GM21390 (cell line): ENCODE results near the gene SLK.

Experiments used
- ATAC-seq: cut with Tn5 transposase; IDR thresholded peaks from one replicate; pipeline ENCODE4 v1.9.1; 2021; ENCODE audit not compliant: unreplicated experiment

Gene SLK

DNA sequence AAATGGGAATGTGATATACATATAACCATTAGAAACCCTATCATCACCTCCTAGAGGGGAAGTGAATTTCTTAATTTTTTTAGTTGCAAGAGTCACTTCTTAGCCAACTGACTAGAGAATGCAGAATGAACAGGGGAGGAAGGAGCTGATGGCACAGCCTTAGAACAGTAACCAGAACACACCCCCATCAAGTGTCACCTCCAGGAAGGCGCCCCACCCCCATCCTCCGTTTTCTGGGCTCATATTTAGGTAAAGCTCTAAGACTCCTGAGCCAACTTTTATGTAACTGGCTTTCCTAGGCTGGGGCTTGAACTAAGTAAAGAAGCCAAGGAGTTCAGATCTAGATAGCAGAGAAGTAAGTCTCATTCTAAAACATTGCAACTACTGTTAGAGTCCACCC, 64.7 kb downstream of the SLK start:
- no peak for ATAC-seq

DNA sequence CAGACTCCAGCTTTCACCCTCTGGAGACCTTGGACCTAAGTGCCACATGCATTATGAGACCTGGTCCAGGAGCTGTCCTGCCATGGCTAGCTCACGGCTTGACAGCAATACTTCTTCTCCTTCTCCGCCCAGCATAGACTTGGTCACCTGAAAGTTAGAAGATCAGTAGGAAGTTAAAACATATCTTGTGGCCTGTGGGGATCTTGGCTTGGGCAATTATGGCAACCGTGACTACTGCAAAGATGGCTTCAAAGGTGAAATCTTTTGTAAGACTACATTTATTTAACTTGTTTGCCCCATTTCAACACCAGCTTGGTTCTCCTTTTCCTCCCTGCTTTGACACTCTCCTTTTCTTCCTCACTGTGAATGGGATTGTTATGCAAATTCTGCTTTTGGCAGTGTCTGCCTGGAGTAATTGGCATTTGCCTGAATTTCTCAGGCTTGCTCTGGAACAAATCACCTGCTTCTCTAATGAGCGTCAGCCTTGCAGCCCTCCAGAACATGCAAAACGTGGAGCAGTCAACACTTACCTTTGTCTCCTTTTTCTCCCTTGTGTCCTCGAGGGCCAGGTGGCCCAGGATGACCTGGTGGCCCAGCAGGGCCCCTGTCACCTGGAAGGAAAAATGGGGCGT, 65.3 kb downstream of the SLK start:
- ATAC-seq = no peak

DNA sequence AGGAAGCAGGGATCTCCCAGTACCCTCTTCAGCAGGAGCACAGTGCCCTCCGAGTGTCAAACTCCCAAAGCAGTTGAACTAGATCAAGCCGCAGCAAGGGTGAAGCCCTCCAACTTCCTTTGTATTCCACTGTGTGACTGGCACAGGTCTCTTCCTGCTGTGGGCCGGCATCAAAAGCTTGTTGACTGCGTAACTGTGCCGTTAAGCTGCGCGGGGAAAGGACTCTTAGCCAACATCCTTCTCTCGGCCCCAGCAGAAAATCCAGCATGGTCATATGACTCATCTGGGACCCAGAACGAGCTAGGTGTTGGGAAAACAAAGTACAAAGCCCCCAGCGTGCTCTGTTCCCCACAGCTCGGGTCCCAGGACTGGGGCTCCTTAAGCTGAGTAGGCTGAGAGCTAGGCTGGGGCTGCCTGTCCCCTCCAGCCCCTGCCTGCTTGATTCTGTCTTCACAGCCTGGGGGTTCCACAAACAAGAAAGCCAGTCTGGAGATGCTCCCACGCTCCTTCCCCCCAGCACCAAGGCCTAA, 66.5 kb downstream of the SLK start:
- ATAC-seq = no peak

DNA sequence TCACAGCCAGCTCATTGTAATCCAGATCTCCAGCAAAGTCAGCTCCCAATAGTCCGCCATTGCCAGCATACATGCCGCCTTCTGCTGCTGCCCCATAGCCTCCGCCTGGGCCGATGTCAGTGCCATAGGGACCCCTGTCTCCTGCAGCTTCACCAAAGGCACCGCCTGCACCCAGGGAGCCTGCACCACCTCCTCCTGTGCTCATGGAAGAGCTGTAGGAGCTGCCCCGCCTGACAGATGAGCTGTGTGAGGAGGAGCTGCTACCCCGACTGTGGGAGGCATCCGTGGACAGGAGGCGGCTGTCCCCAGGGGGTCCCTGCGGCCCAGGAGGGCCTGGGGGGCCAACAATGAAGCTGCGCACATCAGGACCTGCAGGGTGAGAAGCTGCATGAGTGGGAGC, 67.0 kb downstream of the SLK start:
- no peak for ATAC-seq

DNA sequence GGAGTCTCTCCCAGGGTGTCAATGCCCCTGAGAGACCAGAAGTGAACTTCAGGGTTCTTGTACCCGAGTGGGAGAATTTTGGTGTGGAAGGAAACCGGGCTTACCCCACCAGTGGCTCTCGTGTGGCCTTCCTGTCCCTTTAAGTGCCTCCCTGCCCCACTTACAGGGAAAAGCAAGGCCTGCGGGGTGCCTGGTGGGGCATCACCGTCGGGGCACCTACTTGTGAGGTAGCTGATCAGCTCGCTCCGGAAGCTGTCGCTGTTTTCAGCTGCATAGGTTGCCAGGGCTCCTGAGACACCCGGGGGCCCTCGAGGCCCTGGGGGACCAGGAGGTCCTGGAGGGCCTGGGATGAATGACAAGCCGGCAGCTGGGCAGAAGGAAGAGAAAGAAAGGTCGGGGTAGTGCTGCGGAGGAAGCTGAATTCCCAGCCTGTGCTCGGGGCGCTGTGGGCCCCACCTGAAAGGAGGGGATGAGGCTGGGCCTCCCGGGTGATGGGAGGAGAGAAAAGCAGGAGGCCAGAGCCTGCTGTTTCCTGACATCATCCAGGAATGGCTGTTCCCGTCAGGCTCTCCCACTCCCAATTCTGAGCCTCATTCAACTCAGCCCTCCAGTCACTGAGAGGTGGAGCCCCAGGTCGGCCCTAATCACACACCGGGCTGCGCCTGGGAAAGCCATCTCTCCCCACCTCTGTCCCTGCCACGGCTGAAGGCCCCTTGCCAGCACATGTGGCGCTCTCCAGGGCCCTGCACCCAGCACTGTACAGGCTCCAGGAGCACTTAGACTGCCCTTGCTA, 67.7 kb downstream of the SLK start:
- no peak for ATAC-seq

DNA sequence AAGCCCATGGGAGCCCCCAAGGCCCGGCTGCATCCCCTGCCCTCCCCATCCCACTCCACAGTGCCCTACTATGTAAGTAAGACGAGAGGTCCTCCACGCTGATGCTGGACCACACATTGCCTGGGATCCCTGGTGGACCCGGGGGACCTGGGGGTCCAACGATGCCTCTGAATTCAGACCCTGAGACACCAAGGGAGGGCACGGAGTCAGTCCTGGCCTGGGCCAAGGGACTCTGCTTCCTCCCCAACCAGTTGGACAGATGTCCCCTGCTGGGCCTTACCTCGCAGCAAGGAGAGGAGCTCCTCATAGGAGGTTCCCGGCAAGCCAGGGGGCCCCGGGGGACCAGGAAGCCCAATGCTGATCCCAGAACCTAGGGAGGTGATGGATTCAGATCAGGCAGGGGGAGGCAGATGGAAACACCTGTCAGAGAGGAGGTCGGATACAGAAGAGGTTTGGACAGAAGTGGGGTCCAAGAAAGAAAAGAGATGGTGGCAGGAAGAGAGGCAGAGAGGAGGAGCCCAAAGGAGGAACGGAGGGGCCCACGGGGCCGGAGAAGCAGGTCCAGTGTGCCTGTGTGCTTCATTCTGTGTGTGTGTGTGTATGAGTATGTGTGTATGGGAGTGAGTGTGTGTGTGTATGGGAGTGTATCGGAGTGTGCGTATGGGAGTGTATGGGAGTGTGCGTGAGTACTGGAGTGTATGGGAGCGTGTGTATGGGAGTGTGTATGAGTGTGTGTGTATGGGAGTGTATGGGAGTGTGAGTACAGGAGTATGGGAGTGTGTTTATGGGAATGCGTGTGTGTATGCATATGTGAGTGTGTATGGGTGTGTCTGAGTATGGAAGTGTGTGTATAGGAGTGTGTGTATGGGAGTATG, 68.5 kb downstream of the SLK start:
- no peak for ATAC-seq

DNA sequence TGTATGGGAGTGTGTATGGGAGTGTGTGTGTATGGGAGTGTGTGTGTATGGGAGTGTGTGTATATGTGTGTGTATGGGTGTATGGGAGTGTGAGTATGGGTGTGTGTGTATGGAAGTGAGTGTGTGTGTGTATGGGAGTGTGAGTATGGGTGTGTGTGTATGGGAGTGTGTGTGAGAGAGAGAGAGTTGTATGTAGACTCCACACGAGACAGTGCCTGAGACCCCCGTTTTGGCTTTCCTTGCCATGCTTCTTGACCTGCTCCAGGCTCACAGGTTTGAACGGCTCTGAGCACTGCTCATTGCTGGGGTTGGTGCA, 69.1 kb downstream of the SLK start:
- no peak for ATAC-seq

DNA sequence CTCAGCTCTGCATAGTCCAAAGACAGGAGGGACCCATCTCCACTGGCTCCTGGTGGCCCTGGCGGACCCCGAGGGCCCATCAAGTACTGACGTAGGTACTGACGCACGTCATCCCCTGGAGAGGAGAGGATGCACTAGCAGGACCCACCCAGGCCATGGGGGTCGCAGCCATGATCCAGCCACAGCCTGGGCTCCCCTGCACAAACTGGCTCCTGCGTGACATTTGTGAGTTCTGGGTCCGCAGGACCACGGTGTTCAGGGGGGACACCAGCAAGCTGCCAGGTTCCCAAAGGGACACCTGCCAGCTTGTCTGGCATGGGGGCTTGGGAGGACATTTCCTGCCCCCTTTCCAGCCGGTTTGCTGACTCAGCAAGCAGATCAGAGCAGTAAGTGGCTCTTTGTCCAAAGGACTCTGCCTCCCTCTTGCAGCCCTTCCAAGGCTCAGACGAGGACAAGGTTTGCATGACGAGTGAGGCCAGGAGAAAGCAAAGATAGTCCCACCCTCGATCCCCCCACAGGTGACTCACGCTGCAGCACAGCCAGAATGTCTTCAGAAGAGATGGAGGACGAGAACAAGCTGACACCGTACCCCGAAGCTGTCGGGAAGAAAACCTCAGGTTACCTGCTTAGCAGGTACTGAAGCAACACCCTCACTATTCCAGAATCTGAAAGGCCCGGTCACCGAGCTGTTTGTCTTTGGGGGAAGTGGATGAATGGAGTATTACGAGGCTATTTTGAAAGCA, 69.7 kb downstream of the SLK start:
- no peak for ATAC-seq

DNA sequence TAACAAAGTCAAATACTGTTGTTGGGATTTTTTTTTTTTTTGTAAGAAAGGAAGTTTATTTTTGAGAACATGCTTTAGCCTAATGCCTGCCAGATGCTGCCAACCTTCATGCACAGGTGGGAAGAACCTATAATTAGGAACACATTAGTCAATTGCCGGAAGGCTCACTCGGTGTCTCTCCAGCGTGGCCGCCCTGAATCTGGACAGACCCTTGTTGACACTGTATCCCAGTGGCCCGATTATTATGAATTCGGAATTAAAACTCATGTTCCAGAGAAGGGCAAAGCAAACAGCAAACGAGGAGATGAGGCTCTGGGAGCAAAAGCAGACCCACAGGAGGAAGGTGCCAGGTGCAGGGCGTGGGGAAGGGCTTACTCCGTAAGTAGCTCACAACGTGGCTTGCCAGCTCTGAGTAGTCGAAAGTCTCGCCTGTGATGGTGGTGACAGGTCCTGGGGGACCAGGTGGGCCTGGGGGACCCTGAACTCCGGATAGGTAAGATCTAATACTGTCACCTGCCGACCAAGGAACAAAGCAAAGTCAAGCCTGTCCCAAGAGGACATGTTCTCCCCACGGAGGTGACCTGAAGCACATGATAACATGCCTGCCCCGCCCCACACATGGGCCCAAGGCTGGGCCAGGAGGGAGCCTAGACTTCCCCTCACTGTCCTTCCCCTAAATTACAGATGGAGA, 70.5 kb downstream of the SLK start:
- no peak for ATAC-seq

DNA sequence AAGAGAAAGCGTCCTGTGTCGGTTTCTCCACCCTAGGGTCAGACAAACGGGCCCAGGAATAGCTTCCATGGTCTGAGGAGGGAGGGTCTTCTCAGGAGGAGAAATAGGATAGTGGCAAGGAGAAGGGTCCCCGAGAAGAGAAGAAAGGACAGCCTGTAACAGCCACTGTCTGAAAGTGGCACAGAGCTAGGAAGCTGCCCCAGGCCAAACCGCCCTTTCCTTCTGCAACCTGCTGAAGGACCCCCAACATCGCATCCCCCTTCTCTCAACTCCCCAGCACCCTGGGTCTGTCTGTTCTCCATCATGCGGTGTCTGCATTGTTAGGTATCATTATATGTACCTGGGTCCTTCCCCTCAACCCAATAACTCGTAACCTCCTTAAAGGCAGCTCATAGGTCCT, 71.6 kb downstream of the SLK start:
- no peak for ATAC-seq

DNA sequence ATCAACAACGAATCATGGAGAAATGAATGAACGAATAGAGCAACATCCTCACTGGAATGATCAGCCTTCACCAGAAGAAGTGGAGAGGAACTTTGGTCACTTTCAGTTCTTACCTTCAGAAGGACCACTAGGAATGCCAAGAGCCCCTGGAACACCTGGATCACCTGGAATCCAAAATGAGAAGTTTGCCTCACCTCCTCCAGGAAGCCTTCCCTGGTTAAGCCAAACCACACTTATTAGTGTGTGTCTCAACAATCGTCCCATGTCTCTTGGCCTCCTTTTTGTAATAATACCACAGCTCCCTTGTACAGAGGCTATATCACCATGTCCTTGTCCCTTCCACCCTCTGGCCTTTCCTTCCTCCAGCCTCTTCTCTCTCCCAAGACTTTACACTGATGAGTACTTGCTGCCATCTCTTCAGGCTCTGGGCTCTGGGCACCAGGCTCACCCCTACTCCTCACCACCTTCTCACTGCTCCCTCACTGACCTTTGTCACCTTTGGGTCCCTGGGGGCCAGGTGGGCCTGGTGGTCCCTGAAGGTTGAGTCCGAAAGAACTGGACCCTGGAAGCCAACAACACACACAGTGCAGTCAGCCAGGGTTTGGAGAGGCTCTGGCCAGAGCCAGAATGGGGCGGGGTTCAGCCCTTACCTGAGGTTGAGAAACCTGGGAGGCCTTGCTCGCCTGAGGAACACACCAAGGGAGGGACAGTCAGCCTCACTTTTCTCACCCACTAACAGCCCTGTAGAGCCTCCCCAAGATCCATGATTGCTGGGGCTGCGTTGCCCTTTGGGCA, 72.2 kb downstream of the SLK start:
- ATAC-seq = no peak

DNA sequence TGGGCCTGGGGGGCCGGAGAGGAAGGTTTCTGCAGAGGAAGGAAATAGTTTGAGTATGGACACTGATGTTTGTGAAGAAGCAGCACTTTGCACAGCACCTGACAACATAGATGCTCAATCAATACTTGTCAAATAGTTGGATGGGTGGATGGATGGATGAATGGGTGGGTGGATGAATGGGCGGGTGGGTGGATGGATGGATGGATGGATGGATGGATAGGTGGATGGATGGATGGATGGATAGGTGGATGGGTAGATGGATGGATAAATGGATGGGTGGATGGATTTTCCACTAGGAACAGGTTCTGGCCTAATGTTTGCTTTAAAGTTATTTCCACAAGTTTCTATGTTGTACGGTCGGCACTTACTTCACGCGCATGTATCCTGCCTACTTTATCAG, 73.4 kb downstream of the SLK start:
- no peak for ATAC-seq

DNA sequence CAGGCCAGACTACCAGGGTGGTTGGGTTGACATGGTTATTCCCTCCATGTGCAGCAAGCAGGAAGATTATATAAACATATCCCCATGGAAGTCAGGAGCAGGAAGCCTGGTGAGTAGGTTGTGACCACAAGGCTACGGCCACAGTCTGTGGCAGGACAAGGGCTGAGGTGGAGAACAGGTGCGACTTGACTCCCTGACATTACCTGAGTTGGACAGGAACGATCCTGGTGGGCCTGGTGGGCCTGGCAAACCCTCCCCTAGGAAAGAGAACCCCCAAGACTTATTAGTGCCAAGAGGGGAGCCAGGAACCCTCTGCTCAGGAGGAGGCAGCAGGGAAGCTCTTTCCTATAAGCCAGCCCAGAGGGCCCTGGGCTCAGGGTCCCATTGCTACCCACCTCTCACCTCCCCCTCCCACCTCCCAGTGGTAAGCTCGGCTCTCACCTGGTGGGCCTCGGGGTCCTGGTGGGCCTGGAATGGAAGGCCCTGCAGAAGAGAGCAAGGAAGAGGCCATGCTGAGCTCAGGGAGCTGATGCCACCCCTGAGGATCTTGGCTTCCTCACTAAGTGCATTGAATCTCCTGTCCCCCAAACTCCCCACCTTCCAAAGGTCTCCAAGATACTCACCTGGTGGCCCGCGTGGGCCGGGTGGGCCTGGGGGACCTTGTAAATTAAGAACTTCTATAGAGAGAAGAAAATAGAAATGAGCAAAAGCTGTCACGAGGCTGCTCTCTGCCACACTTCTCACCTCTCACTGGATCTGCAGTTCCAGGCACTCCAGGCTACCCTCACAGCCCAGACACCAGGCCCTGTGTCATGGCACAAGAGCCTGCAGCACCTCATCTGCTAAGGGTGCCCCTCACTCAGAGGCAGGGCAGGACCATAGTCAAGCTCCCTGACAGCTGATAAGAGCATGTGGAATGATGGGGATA, 74.2 kb downstream of the SLK start:
- no peak for ATAC-seq

DNA sequence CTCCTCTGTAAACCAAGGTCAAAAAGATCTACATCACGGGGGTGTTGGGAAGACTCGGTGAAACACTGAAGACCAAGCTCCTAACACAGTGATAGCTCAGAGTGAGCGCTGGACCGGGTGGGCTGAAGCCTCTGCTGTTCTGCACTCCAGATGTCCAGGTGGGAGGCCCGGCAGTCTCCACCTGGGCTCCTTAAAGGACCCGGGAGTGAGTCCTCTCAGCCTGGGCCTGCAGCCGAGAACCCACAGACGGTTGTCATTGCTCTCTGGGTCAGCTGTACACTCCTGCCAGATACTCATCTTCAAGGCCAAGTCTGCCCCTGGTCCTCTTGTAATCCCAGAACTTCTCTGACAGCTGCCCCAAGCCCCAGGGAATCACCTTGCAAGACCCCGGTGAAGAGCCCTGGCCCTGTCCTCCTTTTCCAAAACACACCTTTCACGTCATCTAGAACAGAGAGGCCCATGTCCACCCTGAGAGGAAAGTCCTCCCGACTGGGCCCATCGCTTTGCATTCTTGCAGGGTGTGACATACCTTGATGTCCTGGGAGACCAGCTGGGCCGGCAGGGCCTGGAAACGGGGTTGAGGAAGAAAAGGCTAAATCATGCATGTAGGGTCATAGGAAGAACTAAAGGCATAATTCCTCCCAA, 75.1 kb downstream of the SLK start:
- ATAC-seq = no peak

DNA sequence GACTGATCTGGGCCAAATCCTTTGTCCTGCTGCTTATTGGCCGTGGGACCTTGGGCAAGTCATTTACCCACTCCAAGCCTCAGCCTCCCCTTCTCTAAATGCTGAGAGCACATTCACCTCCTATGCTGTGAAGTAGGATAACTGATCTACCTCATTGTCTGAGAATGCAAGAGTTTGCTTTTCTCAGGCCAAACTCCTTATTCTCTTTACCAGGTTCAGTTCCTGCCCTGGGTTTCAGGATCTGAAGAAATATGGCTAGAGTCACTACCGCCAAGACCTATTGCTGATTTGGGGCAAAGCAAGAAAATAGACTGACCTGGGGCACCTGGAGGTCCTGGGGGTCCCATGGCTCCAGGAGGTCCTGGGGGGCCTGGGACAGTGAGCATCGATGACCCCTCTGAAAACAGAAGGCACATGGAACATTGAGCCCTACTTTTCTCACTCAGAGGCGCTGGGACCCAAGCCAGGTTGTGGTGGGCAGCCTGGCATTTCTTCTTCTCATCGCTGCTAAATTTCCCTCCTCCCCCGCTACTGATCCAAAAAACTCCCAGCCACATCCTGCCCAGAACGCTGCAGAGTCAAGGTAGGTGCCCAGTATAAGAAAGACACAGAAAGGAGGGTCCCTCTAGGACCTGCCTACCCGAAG, 76.4 kb downstream of the SLK start:
- ATAC-seq = no peak

DNA sequence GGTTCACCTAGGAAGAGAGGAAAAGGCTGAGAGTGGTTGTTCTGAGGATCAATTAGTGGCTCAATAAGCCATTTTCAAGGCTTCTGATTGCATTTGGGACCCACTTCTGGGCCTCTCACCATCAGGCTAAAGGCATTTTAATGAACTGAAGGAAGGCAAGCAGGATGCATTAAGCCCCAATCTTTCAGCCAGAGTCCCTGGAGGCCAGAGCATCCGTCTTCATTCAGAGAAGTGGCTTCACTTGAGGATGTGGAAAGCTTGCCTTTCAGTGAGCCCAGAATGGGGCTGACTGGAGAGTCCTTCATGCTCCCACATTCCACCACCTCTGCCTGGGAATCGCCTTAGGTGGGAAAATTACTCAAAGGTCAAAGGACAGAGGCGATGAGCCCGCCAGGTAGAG, 76.9 kb downstream of the SLK start:
- ATAC-seq = no peak
